Measurements from ENCODE around the gene CDC14A.
"Not testable (repeated sequence)": the region's sequence is repeated elsewhere in the genome, so short reads cannot be mapped to it uniquely, and the experiment has no call there.

Gene CDC14A

DNA sequence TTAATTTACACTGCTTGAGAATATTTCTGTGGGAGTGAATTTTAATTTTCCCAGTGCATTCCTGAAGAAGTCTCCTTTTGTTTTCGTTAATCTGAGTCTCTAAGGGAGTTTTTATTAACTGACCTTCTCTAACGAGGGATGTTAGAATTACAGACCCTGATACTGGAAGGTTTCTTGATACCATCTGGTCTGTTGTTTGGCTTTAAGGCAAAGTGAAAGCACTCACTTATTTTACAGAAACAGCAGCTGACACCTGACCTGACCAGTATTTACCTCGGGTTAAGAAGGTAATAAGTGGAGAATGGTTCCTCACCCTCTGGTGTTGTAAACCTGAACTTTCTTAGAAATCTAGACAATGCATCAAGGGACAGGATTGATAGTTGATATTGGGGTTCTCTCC, 12.4 kb downstream of the CDC14A start:
- DNase-seq = no peak

DNA sequence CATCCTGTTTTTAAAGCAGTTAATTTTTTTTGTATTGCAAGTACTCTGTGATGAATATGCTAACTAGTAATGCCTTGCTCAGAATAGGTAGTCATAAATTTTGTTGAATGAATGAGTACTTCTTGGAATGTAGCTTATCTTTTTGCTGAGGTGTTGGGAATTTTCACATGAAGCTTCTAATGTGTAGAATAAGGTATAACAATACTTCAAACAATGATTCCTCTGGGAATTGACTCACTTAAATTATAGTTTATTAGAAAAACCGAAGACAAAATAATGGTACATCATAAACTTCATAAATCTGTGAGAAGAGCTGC, 13.9 kb downstream of the CDC14A start:
- no peak for DNase-seq

DNA sequence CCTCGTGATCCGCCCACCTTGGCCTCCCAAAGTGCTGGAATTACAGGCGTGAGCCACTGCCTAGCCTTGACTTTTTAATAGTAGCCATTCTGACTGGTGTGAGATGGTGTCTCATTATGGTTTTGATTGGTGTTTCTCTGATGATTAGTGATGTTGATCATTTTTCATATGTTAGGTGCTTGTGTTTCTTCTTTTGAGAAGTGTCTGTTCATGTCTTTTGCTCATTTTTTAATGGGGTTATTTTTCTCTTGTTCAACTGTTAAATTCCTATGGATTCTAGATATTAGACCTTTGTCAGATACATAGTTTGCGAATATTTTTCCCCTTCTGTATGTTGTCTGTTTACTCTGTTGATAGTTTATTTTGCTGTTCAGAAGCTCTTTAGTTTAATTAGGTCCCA, 17.0 kb downstream of the CDC14A start:
- DNase-seq = not testable (repeated sequence)

DNA sequence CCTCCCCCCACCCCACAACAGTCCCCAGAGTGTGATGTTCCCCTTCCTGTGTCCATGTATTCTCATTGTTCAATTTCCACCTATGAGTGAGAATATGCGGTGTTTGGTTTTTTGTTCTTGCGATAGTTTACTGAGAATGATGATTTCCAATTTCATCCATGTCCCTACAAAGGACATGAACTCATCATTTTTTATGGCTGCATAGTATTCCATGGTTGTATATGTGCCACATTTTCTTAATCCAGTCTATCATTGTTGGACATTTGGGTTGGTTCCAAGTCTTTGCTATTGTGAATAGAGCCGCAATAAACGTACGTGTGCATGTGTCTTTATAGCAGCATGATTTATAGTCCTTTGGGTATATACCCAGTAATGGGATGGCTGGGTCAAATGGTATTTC, 21.6 kb downstream of the CDC14A start:
- not testable (repeated sequence) for DNase-seq

DNA sequence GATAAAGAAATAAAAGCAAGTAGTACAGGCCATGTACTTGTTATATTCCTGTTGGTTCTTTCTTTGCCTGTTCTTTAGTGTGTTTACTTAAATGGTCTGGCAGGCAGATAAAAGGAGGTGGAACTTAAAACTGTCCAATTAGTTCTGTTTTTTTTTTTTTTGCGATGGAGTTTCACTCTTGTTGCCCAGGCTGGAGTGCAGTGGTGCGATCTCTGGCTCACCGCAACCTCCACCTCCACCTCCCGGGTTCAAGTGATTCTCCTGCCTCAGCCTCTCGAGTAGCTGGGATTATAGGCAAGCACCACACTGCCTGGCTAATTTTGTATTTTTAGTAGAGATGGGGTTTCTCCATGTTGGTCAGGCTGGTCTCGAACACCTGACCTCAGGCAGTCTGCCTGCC, 24.6 kb downstream of the CDC14A start:
- DNase-seq = not testable (repeated sequence)

DNA sequence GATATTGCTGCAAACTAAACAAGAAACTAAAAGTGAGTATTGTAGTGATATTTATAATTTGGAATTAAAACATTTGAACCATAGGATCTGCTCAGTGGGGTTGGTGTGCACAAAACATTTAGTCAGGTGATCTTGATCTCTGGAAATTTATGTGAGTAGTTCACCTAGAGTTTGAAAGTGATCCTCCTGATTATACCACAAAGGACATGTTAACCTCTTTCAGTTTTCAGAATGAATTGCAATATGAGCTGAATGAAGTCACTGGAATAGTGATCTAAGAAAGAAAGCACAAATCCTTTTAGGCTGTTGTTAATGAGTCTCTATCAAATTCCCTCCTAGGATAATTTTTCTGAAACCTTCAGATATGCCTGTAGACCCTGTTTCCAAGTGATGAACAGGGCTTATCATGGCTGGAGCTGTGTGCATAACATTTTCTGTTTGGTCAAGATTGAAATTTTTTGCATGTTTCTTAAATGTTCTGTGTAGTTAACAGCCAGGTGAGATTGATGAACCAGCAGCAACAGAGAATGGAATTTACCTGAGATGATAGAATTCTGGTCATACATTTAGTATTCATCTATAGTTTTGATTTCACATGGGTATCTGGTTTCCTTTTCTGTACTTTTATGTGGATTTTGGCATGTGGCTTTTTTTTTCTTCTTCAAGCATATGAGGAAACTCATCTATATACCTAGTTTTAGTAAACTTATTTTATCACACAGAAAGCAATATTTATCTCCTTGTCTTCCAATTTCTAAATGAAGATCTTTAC, 25.5 kb downstream of the CDC14A start:
- DNase-seq = no peak

DNA sequence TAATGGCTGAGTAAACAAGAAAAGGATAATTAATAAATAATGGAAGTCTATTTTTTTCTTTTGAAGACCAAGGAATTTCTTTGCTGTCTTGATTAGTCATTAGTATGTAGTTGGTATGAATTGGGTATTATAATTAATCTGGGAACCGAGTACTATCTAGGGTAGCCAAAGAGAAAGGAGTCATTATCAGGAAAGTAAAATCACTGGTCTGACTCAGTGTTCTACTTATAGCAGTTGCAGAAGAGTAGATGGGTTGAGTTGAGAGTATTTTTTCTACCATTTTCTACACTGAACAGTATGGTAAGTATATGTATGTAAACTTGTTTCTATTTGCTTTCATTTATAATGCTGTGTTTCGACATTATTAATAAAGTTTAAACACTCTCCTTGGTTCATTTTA, 26.6 kb downstream of the CDC14A start:
- no peak for DNase-seq

DNA sequence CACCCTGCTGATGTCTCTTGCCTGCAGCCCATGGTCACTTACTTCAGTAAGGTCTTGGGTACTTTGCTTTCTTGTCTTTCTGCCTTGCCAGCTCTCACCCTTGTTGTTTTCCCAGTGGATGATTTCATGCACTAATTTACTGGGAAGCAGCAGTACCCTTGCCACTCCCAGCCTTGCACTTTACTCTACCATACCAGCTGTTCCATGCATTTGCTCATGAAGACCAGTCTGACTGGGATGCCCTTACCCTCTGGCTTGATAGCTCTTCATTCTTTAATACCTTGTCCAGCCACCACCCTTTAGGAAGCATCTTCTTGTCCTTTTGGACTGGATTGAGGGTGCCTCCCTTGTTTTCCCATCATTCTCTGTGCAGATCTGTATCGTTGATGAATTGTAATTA, 28.3 kb downstream of the CDC14A start:
- DNase-seq = no peak

DNA sequence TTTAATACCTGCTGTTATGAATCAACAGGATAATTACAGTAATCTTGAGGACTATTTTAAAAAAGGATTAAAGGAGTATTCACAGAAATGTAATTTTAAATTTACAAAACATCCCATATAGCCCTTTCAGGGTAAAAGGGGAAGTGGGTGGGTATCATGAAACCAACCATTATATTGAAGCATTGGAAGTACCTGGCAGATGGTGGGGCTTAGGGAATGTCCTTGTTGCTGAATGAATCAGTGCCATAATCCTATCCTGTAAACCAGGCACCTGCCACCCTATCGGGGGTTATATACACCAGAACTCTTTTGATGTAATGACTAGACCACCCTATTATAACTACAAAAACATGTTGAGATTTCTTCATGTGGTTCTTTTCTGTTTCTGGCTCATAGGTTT, 30.4 kb downstream of the CDC14A start:
- no peak for DNase-seq

DNA sequence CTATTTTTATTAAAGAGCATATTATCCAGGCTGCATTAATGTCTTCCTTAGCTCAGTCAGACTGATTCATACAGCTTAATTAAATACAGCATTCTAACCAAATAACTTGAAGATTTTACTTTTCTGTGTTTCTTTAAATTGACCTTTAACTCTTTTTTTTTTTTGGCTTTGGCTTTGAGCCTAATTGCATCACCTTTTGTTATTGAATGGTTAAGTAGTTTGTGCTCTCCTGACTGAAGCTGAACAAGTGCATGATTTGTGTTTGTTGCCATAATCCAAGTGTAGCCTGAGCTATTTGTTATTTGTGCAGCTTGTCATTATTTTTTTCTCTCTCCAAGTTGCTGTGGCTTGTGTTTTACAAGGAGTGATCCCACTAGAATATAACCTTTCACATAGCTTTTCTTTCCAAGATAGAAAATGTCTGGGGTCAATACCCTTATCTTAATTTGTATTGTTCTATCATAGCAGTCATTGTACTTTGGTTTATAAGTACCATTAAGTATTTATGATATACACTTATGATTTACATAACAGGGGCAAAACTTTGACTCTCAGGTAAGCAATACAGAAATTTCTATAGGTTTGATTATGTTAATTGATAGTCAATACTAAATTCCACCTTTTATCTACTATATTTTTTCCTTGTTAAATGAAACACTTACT, 31.6 kb downstream of the CDC14A start:
- DNase-seq = no peak

DNA sequence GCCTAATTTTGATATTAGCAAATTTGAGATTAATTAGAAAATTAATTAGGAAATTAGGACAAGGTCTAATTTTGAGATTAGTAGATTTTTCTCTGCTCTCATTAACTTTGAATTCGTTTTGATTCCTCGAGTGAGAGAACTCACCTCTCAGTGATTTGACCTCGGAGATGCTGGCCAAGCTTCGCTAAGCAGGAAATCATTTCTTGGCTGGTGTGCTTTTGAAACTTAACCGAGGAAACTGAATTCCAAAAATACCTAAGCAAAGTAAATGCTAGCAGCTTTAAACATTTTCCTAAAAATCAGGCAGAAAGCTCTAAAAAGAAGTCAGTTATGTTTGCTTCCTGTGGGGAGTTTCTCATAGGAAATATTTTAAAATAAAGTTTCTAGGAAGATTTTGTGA, 34.9 kb downstream of the CDC14A start:
- DNase-seq = no peak

DNA sequence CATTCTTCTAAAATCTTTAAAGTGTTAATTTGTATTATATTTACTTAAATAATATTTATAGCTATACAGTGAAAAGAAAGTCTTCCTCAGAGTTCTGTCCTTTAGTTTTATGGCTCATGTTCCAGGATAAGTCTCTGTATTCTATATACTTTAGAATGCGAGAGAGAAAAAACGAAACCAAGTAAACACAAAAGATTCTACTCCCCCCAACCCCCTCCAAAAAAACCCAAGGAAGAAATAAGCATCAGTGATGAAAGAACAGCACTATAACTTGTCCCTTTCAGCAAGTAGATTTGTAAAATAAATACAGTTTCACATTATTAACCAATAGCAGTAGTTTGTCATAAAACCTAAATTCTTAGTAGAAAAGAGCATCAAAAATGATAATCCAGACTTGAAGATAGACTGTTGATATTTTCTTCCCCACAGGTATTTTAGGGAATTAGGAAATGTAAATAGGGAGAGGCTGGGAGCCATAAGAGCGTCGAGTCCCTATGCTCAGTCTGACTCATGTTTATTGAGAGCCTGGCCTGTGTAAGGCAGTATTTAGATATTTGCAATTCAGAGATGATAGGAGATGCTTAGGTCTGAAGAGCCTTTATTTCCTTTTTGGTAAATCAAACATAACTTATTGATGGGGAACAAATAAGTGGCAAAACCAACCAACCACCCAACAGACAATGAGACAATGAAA, 35.5 kb downstream of the CDC14A start:
- no peak for DNase-seq

DNA sequence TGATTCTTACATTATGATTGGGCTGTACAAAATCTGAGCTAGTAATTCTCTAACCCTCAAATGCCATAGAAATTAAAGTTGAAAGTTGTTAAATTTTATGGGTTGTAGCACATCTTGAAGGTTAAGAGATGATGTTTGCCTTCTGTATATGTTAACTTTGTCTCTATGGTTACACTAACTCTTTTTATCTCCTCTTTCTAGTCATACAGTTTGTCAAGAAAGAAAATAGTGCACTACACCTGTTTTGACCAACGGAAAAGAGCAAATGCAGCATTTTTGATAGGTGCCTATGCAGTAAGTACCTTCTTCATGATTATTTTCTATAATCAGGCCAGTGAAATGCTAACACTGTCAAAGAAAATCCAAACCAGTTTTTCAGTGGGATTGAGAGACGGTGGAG, 38.2 kb downstream of the CDC14A start:
- no peak for DNase-seq

DNA sequence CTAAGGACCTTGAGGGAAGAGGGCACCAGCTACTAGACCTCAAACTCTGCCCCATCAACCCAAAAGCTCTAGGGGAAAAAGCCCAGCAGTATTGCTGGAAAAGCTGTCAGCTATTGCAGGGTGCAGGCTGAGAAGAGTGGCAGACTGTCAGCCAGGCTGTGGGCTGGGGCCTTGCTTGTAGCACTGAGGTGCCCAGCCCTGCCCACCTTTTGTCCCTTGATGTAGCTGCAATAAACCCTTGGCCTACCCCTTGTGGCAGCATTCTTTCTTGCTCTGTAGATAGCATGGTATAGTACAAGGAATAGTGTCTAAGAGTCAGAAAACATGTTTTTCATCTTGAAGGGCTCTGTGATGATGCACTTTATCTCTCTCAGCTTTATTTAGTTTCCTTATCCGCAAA, 39.4 kb downstream of the CDC14A start:
- no peak for DNase-seq

DNA sequence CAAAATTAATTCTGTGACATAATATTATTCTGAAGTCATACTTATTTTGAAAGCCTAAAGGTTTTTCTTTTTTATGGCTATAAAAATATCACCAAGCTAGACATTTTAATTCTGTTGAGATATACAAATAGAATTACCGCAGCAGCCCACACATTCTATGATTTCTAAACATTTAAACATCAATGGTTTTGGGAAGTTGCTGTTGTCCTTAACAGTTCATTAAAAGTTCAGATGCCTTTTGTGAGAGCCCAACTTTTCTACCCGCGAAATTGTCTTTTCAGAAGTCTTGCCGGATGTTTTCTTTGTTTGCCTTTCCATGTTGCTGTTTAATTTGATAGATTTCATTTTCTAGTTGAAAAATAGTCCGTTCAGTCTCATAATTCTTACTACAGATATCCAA, 40.5 kb downstream of the CDC14A start:
- DNase-seq = no peak

DNA sequence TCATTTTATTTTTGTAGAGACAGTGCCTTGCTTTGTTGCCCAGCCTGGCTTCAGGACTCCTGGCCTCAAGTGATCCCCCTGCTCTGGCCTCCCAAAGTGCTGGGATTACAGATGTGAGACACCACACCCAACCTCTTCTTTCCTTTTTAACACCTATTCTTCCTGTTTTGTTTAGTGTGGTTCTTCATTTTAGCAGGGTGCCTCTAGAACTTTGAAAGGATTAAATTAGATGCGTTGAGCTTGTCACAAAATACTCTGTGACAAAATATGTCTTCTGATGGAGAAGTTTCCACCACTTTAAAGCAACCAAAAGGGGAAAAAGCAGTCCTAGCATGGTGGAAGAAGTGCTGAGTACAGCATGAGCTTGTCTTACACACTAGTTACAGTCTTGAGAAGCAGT, 42.0 kb downstream of the CDC14A start:
- DNase-seq = no peak

DNA sequence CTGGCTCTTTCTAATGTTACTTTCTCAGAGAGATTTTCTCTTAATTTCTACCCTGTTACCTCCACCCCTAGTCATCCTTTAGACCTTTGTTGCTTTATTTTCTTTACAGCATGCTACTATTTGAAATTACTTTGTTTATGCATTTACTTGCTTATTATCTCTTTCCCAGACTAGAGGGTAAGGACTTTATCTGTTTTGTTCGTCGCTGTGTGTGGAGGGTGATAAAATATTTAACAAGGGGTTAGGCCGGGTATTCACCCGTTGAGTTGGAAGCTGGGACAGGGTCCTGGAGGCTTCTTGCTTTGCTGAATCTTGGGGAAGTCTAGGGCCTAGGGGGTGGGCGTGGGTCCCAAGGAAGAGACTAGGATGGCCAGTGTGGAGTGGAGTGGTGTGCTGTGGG, 43.6 kb downstream of the CDC14A start:
- no peak for DNase-seq

DNA sequence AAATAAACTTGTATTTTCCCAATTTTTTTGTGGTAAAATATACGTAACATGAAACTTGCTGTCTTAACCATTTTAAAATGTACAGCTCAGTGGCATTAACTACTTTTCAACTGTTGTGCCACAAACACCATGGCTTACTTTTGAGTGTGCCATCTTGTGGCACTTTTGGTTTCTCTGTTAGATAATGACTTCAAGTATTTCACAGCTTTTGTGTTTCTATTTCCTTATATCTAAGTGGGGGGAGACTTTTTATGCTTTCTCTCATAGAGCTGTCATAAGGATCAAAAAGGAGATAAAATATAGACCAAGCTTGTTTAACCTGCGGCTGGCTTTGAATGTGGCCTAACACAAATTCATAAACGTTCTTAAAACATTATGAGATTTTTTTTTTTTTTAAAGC, 44.3 kb downstream of the CDC14A start:
- no peak for DNase-seq

DNA sequence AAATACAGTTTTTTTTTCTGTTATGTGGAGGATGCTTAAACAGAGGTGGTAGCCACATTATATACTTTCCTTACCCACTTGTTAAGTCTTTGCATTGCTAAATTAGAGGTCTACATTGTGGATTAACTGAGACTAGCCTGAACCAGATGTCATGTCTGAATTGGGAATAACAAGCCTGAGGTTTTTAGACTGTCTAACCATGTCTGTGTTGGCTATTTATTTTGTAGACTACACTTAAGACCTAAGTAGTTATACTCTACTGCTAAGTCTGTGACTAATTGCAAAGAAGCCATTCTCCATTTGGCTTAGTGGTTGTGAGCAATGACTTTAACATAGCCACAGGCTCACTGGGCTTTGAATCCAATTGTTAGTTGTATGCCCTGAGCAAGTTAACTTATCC, 45.4 kb downstream of the CDC14A start:
- no peak for DNase-seq

DNA sequence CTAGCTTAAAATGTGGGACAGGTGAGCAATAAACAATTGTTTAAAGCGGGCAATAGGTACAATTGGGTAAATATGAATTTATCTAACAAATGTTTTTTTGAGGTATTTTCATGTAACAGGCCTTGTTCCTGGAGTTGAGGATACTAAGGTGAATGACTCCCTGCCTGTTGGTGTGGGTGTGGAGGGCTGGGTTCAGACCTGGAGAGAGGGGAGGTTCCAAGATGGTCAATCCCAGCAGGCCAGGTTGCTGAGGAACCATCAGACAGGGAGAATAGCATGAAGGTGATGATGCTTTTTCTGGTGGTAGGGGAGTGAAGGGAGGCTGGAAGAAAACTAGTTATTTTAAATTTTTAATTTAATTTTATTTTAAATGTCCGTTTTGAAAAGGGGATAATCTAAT, 46.3 kb downstream of the CDC14A start:
- no peak for DNase-seq

DNA sequence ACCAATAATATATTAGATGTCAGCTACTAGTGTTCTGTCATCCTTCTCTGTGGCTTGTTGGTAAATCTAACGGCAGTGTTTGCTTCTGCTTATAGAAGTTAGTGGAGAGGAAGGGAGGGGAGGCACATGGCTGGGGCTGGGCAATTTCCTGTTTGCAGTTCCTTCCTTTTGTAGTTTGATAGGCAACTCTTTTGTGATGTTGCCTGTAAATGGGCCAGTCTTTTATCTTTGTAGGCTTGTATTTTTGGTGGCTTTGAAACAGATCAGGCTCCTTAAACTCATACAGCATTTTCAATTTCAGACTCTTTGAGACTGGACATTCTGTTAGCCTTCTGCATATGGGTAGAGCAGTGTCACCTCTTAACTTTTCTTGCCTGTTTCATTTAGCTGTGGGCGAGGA, 48.1 kb downstream of the CDC14A start:
- DNase-seq = peak; percentile 35 to 47

DNA sequence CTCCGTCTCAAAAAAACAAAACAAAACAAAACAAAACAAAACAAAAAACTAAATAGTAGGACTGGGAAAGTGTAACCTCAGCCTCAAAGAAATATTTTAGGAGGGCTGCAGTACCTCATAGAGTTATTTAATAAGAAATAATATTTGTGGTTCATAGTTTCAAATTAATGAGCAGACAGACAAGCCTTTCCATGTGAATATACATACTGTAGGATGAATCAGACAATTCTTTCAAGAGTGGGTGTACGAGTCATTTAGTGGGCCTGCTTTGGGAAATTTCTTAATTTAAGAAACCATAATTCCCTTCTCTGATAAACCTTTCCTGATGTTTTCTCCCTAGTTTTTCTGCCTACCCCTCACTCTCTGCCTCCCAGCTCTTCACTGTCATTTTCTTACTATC, 52.5 kb downstream of the CDC14A start:
- DNase-seq = no peak

DNA sequence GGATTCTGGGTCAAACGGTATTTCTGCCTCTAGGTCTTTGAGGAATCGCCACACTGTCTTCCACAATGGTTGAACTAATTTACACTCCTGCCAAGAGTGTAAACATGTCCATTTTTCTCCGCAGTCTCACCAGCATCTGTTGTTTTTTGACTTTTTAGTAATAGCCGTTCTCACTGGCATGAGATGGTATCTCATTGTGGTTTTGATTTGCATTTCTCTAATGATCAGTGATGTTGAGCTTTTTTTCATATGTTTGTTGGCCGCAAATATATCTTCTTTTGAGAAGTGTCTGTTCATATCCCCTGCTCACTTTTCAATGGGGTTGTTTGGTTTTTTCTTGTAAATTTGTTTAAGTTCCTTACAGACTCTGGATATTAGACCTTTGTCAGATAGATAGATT, 53.6 kb downstream of the CDC14A start:
- DNase-seq = not testable (repeated sequence)

DNA sequence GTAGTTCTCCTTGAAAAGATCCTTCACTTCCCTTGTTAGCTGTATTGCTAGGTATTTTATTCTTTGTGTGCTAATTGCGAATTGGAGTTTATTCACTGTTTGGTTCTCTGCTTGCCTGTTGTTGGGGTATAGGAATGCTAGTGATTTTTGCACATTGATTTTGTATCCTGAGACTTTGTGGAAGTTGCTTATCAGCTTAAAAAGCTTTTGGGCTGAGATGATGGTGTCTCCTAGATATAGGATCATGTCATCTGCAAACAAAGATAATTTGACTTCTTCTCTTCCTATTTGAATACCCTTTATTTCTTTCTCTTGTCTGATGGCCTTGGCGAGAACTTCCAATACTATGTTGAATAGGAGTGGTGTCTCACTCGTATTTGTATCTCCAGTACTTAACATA, 55.1 kb downstream of the CDC14A start:
- not testable (repeated sequence) for DNase-seq
